GM19467 (cell line): ENCODE results near the gene GOLPH3.
"Not testable (repeated sequence)": the region's sequence is repeated elsewhere in the genome, so short reads cannot be mapped to it uniquely, and the experiment has no call there.

Experiments used
- ATAC-seq: cut with Tn5 transposase; IDR thresholded peaks from one replicate; pipeline ENCODE4 v1.9.1; 2021; ENCODE audit warnings: mild to moderate bottlenecking, moderate library complexity; ENCODE audit not compliant: unreplicated experiment

The GOLPH3 gene

DNA sequence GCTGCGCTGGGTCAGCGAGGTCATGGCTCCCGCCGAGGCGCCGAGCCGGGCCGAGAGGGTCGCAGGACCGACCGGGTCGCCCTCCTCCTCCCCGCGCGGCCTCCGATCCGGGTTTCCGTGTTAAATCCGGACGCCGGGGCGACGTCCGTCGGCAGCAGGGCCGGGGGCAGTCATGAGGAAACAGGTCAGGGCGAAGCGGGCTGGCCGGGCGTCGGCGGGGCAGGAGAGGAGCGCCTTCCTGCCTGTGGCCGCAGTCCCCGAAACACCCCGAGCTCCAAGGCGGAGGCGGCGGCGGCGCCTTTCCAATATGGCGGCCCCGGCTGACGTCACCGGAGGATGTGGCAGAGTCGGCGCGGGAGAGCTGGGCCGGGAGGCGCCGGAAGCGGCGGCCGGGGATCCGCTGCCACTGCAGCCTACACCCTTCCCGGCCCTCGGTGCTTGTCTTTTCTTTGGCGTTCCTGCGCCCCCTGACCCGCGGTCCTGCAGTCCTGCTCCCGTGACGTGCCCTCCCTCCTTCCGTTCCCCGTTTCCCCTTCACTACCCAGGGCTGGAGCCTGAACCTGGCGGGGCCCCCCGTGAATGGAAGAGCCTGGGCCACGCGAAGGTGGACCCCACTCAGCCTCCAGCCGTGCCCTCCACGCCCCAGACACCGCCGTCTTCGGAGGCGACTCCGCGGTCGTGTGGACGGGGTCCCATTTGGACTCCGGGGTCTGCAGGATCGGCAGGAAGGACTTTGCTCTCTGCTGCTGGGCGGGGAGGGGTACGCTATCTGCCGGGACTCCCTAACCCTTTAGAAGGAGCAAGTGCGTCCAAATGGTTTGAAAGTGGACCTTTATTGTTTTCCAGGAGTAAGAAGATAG, at the start of gene GOLPH3:
TSS of gene GOLPH3 (minus strand) at position 309 of the 860 bp plus-strand sequence. CDS start at position 24, 285 bp downstream.
- peak; percentile 82 for ATAC-seq

DNA sequence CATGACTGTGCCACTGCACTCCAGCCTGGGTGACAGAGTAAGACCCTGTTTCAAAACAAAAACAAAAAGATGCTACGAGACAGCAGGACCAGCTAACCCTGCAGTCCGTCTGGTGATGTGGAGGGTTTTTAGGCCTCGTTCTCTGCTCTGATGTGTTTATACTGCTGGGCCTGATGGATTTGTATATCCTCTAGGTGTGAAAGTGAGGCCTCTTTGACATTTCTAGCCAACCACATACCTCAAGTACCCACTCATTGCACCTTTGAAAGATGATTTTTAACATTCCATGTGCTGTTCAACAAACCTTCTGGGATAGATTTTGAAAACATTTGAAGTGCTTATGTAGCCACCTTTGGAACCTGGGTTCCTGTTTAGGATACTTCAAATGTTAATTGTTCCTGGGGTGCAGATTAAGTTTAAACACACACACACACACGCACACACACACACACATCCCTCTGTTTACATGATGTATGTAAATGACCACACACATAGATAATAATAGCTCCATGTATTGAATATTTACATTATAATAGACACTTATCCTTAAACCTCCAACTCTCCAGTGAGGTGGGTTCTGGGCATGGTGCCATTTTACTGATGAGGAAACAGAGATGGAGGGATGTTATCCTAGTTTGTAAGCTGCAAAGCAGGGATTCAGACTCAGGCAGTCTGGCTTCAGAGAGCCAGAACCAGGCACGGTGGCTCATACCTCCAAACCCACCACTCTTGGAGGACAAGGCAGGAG, 48.8 kb upstream of the GOLPH3 start:
- ATAC-seq: no peak

DNA sequence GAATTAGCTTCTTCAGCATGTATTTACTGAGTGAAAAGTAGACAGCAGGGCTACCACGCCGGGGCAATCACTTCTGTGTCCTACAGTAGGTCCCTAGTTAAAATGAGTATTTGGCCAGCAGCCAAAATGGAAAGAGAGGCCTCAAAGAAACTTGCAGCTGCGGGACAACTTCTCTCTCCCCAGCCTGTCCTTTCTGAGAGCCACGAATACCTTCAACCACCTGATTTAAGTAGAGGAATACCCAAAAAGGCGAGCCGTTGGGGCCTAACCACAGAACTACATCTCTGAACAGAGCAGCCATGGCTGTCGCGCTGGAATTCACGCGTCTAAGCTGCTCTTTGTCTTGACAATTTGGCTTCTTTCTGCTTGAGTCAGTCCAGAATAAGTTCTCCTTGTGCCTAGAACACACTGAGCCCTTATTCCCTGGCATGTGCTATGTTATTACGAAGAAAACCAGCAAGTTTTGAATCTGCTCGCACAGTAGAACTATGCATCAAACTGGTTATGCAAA, 43.8 kb upstream of the GOLPH3 start:
- ATAC-seq: peak; percentile 49

DNA sequence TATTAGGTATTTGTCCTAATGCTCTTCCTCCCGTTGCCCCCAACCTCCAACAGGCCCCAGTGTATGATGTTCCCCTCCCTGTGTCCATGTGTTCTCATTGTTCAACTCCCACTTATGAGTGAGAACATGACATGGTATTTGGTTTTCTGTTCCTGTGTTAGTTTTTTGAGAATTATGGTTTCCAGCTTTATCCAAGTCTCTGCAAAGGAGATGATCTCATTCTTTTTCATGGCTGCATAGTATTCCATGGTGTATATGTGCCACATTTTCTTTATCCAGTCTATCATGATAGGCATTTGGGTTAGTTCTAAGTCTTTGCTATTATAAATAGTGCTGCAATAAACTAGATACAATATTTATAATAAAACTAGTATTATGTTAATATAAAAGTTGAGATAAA, 40.2 kb upstream of the GOLPH3 start:
- not testable (repeated sequence) for ATAC-seq

DNA sequence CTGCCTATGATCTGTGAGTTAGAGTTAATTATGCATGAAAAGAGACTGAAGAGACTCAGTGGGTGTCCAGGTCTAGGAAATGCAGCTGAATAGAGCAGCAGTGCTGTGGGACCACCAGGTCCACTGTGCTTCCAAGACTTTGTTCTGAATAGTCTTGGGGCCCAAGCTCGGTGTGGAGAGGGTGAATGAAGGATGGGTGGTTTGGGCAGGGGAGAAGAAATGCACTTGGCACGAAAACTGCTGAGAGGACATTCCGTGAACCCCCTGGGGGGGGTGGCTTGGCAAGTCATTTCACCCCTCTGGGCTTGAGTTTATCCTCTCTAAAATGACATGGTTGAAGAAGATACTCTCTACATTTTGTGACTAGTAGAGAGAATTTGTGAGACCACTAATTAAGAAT, 36.0 kb upstream of the GOLPH3 start:
- ATAC-seq: no peak

DNA sequence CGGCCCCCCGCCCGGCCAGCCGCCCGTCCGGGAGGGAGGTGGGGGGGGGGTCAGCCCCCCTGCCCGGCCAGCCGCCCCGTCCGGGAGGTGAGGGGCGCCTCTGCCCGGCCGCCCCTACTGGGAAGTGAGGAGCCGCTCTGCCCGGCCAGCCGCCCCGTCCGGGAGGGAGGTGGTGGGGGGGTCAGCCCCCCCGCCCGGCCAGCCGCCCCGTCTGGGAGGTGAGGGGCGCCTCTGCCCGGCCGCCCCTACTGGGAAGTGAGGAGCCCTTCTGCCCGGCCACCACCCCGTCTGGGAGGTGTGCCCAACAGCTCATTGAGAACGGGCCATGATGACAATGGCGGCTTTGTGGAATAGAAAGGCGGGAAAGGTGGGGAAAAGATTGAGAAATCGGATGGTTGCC, 34.7 kb upstream of the GOLPH3 start:
- ATAC-seq: not testable (repeated sequence)

DNA sequence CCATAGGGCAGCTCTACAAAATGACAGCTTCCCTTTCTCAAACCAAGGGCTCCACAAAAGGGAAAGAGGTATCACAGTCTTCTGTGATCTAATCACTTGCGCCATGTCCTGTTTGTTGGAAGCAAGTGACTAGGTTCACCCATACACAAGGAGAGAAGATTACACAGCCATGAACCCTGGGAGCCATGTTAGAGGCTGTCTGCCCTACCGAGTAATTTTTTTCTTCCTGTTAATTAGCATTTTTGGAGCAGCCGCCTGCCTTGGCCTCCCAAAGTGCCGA, 33.2 kb upstream of the GOLPH3 start:
- no peak for ATAC-seq

DNA sequence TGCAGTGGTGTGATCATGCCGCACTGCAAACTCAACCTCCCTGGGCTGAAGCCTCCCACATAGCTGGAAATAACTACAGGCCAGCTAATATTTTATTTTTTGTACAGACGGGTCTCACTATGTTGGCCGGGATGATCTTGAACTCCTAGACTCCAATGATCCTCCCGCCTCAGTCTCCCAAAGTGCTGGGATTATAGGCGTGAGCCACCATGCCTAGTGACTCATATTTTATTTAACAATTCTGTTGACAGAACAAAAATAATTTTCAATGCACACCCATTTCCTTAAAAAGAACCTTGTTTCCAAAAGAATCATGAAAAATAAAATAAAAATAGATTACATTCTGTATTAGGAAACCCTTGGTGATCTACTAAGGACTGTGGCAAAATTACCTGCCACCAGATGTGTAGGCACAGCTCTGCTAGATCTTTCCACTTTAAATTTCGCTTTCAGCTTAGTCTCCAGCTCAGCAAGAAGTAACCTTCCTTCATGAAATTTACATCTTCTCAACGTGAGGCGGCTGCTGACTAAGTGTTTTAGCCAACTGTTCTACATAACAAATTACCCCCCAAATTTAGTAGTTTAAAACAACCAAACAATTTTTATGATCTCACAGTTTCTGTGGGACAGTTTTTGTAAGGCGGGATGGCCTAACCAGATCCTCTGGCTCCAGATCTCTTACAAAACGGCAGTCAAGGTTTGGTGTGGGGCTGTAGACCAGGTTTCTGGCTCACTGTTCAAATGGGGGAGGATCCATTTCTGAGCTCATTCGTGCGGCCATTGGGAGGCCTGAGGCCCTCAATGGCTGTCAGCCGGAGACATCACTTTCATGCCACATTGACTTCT, 32.6 kb upstream of the GOLPH3 start:
- no peak for ATAC-seq

DNA sequence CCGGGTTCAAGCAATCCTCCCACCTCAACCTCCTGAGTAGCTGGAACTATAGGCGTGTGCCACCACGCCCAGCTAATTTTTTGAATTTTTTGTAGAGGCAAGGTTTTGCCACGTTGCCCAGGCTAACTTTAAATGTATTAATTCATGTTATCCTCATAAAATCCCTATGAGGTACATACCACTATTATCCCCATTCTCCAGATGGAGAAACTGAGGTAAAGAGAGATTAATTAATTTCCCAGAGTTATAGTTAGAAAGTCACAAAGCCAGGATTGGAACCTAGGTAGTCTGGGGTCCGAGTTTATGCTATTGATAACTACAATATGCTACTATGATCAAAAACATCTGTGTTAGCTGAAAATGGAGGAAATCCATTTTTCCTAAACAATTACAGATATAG, 31.9 kb upstream of the GOLPH3 start:
- ATAC-seq: no peak

DNA sequence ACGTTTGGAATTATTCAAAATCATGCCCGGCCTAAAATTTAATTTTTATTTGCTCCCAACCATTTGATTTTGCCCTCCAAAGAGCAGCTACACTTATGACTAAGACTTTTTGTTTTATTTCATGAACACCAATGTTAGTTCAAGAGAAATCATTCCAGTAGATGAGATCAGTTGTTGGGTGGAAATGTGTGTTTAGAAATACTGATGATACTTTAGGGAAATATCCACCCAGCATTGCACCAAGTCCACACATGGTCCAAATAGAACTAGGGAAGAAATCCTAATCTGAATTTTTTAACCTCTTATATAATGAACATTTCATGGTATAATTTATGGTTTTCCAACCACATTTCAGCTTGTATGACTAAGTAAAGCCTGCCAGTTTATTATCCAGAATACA, 28.3 kb upstream of the GOLPH3 start:
- ATAC-seq: no peak

DNA sequence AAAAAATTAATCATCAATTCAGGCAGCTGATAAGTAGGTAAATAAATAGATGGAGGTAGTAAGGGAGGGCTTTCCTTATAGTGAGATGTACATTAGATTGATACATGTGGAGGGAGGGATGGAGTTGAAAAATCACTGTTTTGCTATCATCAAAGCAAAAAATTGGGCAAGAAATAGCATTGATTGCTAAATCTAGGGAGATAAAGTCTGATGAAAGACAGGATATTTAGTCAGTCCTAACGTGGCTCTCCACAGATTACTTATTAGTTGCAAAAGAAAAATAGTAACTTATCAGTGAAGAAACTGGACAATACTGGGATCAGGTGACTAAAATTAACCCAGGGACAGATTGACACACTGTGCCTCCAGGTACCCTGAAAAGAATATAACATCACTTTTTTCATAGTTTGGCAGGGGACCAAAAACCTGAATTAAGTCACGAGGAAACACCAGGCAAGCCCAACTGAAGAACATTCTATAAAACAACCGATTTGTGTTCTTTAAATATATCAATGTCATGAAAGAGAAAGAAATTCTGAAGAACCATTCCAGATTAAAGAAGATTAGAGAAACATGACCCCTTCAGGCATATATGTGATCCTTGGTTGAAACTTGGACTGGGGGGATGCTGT, 27.1 kb upstream of the GOLPH3 start:
- no peak for ATAC-seq

DNA sequence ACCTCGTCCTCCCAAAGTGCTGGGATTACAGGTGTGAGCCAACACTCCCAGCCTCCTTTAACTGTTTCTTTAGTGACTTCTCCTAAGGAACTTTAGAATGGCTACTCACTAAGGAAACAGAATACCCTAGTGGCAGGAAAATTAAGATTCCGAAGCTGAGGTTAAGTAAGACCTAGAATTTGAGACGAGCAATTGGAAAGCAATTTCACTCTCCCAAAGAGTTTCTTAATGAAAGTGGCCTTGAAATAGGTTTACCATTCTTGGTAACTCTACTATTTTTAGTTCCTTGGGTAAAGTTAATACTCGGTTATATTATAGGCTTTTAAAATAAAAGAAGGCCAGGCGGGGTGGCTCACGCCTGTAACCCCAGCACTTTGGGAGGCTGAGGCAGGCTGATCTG, 22.9 kb upstream of the GOLPH3 start:
- no peak for ATAC-seq

DNA sequence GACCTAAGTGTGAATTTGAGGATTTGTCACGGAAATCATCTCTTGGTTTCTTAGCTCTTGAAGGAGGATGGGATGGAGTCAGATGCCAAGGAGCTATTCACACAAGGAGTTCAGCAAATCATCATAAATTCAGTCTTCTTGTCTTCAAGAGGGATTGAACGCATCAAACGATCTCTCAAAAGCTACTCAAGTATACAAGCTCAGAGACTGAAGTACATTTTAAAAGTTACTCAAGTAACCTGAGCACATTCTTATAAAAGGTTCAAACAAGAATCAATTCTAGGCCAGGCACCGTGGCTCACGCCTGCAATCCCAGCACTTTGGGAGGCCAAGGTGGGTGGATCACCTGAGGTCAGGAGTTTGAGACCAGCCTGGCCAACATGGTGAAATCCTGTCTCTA, 21.1 kb upstream of the GOLPH3 start:
- no peak for ATAC-seq

DNA sequence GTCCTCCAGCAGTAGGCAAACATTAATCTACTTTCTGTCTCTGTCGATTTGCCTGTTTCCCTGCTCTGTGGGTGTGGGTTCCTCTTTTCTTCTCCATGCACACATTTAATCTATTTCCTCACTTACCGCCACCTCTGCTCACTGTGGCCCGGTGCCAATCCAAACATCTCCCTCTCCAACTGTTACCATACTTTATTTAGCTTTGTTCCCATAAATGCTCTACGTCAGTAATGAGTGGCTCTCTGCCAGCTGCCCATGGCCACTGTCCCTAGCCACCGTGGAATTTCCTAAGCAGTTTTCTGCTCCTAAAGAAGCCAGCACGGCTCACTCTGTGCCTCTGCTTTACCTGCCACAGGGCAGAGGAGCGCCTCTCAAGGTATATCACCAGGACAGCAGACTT, 19.5 kb upstream of the GOLPH3 start:
- ATAC-seq: peak; percentile 75

DNA sequence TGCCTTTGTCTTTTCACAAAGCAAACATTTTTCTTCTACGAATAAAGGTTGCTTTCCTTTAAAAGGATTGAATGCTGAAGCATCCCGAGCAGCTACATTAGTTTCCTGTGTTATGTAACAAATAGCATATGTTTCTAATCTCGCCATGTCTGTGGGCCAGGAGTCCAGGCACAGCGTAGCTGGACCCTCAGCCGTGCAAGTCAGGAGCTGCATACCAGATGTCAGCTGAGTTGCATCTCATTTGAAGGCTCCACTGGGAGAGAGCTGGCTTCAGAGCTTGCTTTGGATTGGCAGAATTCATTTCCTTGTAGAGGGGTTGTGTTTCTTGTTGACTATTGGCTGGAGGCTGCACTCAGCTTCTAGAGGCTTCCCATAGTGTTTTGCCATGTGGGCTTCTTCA, 16.0 kb upstream of the GOLPH3 start:
- no peak for ATAC-seq

DNA sequence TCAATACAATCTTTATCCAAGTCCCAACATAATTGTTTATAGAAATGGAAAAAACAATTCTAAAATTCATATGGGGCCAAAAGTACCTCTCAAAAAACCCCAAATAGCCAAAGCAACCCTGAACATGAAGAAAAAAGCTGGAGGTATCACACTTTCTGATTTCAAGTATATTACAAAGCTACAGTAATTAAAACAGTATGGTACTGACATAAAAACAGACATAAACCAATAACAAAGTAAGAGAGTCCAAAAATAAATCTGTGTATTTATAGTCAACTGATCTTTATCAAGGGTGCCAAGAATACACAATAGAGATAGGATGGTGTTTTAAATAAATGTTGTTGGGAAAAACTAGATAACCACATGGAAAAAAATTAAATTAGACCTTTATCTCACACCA, 13.6 kb upstream of the GOLPH3 start:
- ATAC-seq: no peak

DNA sequence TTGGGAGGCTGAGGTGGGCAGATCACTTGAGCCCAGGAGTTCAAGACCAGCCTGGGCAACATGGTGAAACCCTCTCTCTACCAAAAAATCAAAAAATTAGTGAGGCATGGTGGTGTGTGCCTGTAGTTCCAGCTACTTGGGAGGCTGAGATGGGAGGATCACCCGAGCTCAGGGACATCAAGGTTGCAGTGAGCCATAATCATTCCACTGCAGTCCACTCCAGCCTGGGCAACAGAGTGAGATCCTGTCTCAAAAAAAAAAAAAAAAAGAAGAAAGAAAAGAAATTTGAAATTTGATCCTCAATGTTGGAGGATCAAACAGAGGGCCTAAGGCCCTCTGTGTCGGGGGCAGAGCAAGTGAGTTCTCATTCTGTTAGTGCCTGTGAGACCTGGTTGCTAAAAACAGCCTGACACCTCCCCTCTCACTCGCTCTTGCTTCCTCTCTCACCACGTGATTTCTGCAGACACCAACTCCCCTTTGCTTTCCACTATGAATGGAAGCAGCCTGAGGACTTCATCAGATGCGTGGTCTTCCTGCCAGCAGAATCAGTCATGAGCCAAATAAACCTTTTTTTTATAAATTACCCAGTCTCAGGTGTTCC, 8.4 kb upstream of the GOLPH3 start:
- ATAC-seq: peak; percentile 63

DNA sequence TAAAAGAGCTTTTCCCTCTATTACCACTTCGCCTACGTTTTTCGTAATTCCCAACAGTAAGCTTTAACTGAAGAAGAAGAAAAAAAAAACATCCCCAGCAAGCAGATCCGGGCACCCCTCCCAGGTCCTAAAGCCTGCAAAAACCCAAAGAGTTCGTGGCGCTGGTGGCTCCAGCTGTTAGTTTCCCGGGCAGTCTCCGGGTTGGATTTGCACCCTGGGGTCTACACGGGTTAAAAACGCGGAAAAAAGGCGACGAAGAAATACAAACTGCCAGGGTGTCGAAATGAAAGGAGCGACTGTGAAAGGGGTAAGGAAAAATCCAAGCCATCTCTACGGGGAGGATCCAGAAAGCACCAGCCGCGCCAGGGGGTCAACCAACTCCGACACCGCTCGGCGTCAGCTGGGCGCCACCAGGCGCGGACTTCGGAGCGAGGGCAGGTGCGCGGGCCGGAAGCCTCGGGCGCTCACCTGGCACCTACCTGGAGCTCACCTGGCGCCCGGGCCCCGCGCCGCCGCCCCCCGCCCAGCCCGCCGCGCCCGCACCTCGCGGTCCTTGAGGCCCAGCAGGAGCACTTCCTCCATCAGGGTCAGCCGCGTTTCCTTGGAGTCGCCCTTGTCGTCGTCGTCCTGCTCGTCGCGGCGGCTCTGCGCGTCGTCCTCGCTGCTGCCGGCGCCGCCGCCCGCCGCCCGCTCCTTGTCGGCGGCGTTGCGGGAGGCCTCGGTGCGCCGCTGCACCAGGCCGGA, 680 bp downstream of the GOLPH3 start:
- ATAC-seq: peak; percentile 19

DNA sequence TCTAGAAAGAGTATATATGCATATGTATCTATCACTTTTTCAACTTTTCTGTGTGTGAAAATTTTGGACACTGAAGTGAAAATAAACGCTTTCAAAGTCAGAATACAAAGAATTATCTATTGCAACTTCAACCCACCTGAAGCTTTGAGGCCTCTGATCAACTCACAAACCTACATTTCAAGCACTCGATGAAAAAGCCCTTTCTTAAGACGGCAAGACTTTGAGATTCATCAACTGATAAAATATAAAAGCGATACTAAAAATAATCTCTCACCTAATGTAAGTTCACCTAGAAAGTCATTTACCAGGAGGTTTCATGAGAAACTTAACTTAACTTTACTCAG, 1.2 kb downstream of the GOLPH3 start:
- ATAC-seq: no peak
